Panc1 (cell line): Measurements from ENCODE around the gene DROSHA. TPM values are rescaled to one million over a fixed set of nuclear protein-coding genes. Genes with fewer than 3 reads are reported as not detected.

Experiments
- ATAC-seq: fragments of 200-7000 bp; cut with Tn5 transposase; 2 replicates; pipeline ENCODE4 v1.9.1; 2020; ENCODE audit warnings: mild to moderate bottlenecking, moderate library complexity
- BruUV-seq: library from RNA; stranded (reverse); fragments of 400-500 nt; replicated peaks from 2 replicates; lab custom pipeline; 2021; lab: Mats Ljungman, UMichigan
- CTCF ChIA-PET: fragments of 300-600 bp; sonication (Branson Sonifier 250); formaldehyde crosslinking; loops from one replicate; lab custom pipeline; 2022; ENCODE audit warnings: antibody characterized with exemption; lab: Charles Lee
- POLR2A ChIA-PET: fragments of 300-600 bp; sonication (Branson Sonifier 250); formaldehyde crosslinking; loops from one replicate; lab custom pipeline; 2022; ENCODE audit warnings: antibody characterized with exemption; lab: Charles Lee
- DNase-seq: peaks from one replicate; pipeline ENCODE4 v3.0.0-alpha.2; 2010; ENCODE audit warnings: low read depth, low spot score
- H3K27ac ChIP-seq: 2 replicates; pipeline ENCODE4 v1.5.1; 2011; ENCODE audit warnings: mild to moderate bottlenecking, low read length, inconsistent platforms
- H3K27me3 ChIP-seq: fragments of 200-500 bp; sonication (Bioruptor generic); 2 replicates; pipeline ENCODE4 v1.6.0; 2014; ENCODE audit warnings: low read length, inconsistent platforms; ENCODE audit not compliant: control insufficient read depth, insufficient read depth
- H3K36me3 ChIP-seq: fragments of 200-500 bp; sonication (Bioruptor generic); 2 replicates; pipeline ENCODE4 v1.5.1; 2014; ENCODE audit warnings: inconsistent platforms, mild to moderate bottlenecking, low read length, moderate library complexity; ENCODE audit not compliant: control insufficient read depth, insufficient read depth
- H3K4me1 ChIP-seq: 2 replicates; pipeline ENCODE4 v1.5.1; 2011; ENCODE audit warnings: inconsistent platforms, mild to moderate bottlenecking, low read length, moderate library complexity; ENCODE audit not compliant: control insufficient read depth, insufficient read depth
- H3K4me3 ChIP-seq, 2 experiments: 2 replicates each; pipeline ENCODE4 v1.5.1; 2011 to 2012; ENCODE audit warnings: low read depth in 2 of 2, low read length in 2 of 2, mild to moderate bottlenecking in 2 of 2, inconsistent platforms in 1 of 2, moderate library complexity in 1 of 2
- H3K9me3 ChIP-seq: fragments of 200-500 bp; sonication (Bioruptor generic); 2 replicates; pipeline ENCODE4 v1.5.1; 2014; ENCODE audit warnings: low read depth, mild to moderate bottlenecking, inconsistent platforms, low read length, moderate library complexity; ENCODE audit not compliant: control insufficient read depth, insufficient read depth
- CTCF ChIP-seq: fragments of 450-650 bp; IDR thresholded peaks from 2 replicates; pipeline ENCODE4 v1.5.1; 2017; ENCODE audit warnings: mild to moderate bottlenecking
- POLR2AphosphoS5 ChIP-seq: IDR thresholded peaks from 2 replicates; pipeline ENCODE4 v1.6.1; 2012; ENCODE audit warnings: mild to moderate bottlenecking, low read depth, low read length, moderate library complexity
- REST ChIP-seq, 2 experiments: IDR thresholded peaks; 2 replicates each; pipeline ENCODE4 v1.6.1; 2011 to 2012; ENCODE audit warnings: low read depth in 2 of 2, control low read depth in 1 of 2, low read length in 1 of 2, mild to moderate bottlenecking in 1 of 2, moderate library complexity in 1 of 2; ENCODE audit not compliant: insufficient read depth in 1 of 2
- SIN3A ChIP-seq: IDR thresholded peaks from 2 replicates; pipeline ENCODE4 v1.6.1; 2012; ENCODE audit warnings: low read depth, mild to moderate bottlenecking, low read length, moderate library complexity, borderline replicate concordance; ENCODE audit not compliant: insufficient read depth
- TCF7L2 ChIP-seq: IDR thresholded peaks from 2 replicates; pipeline ENCODE4 v1.6.1; 2011; ENCODE audit warnings: mild to moderate bottlenecking, low read depth, low read length, inconsistent platforms
- in situ Hi-C: cut with HindIII; loops from 2 replicates; pipeline ENCODE4 v1.10.0; 2016; ENCODE audit warnings: low sequenced_read_pairs, low pct_unique_long_range_greater_than_20kb
- intact Hi-C: fragments of 100-400 bp; cut with micrococcal nuclease; formaldehyde crosslinking; loops from one replicate; pipeline ENCODE4 v1.10.0; 2022; ENCODE audit not compliant: unreplicated experiment
- total RNA-seq: library from RNA; stranded (reverse); gene quantifications from one replicate; pipeline ENCODE4 v1.2.1, GENCODE V29; 2021; ENCODE audit not compliant: unreplicated experiment

The DROSHA gene
- total RNA-seq, 1 experiment from 2014 or later = 98.1 TPM

GRCh38 chr5:31453522-31453921, 78.4 kb downstream of the DROSHA start:
- peaks cover 2% of the 10 kb centered on the region; the same call in 1 of the 2 replicates for H3K36me3 ChIP-seq
- ChIA-PET CTCF (no interaction called here), POLR2A (interaction anchor here (0.7 kb wide), 1 partner anchor 46 kb away, joined by 6 read pairs; no protein-coding TSS in a partner anchor)
- intact Hi-C loops = no loop called here
- no peaks in the 10 kb centered on the region for H3K27me3 ChIP-seq
- no peak overlapping the region for H3K4me3 ChIP-seq
- no peak overlapping the region for H3K27ac ChIP-seq
- in situ Hi-C loops = no loop called here
- no peak for DNase-seq
- no peaks in the 10 kb centered on the region for H3K9me3 ChIP-seq
- ATAC-seq = no peak
- BruUV-seq = no TSS peak
- no peak for TF ChIP-seq CTCF
- TF ChIP-seq SIN3A = no peak
- no peak for TF ChIP-seq POLR2AphosphoS5
- TF ChIP-seq REST (IDR thresholded peaks at IDR 0.05; ENCODE audit: insufficient read depth in 1 of 2, low read depth in 2 of 2, low read length in 1 of 2) = no peak
- no peak for TF ChIP-seq TCF7L2
- no peaks in the 10 kb centered on the region for H3K4me1 ChIP-seq

GRCh38 chr5:31452314-31452713, 79.6 kb downstream of the DROSHA start:
- ChIA-PET CTCF (no interaction called here), POLR2A (no interaction called here)
- DNase-seq (no peak), ATAC-seq (no peak)
- intact Hi-C loops = no loop called here
- H3K36me3 ChIP-seq = peaks cover 4% of the 10 kb centered on the region; the same call in 1 of the 2 replicates
- no peaks in the 10 kb centered on the region for H3K4me1 ChIP-seq
- BruUV-seq = no TSS peak
- no peak overlapping the region for H3K27ac ChIP-seq
- no peaks in the 10 kb centered on the region for H3K9me3 ChIP-seq
- no peaks in the 10 kb centered on the region for H3K27me3 ChIP-seq
- no peak for TF ChIP-seq REST (IDR thresholded peaks at IDR 0.05; ENCODE audit: insufficient read depth in 1 of 2, low read depth in 2 of 2, low read length in 1 of 2)
- no peak for TF ChIP-seq CTCF
- TF ChIP-seq POLR2AphosphoS5 = no peak
- TF ChIP-seq SIN3A = no peak
- TF ChIP-seq TCF7L2 = no peak
- in situ Hi-C loops = no loop called here
- H3K4me3 ChIP-seq = no peak overlapping the region
